HEK293 (cell line): ENCODE results near the gene TBL1X.

Experiments used
- CTCF ChIA-PET: fragments of 350-600 bp; formaldehyde crosslinking; extraction: SDS; loops from one replicate; lab custom pipeline; 2021; ENCODE audit warnings: antibody characterized with exemption; lab: Yijun Ruan, JAX
- POLR2A ChIA-PET: fragments of 300-600 bp; formaldehyde crosslinking; extraction: SDS; loops from one replicate; lab custom pipeline; 2020; ENCODE audit warnings: antibody characterized with exemption, inconsistent platforms; lab: Yijun Ruan, JAX
- H3K27ac ChIP-seq: fragments of 200-500 bp; sonication (Bioruptor generic); 2 replicates; pipeline ENCODE4 v1.5.1; 2014; ENCODE audit warnings: low read depth, low read length, control low read depth, inconsistent platforms; ENCODE audit errors: extremely low read depth
- H3K36me3 ChIP-seq, 2 experiments: fragments of 200-500 bp in 1 of 2; sonication (Bioruptor generic) in 1 of 2; 1 replicate in 1 of 2; 2 replicates in 1 of 2; pipeline ENCODE4 v1.5.1; 2014 to 2017; ENCODE audit warnings: inconsistent platforms in 2 of 2, low read length in 2 of 2; ENCODE audit not compliant: control insufficient read depth in 2 of 2, insufficient read depth in 1 of 2
- H3K4me1 ChIP-seq: fragments of 200-500 bp; sonication (Bioruptor generic); 2 replicates; pipeline ENCODE4 v1.5.1; 2014; ENCODE audit warnings: mild to moderate bottlenecking, low read length, inconsistent platforms; ENCODE audit not compliant: control insufficient read depth, insufficient read depth
- H3K4me3 ChIP-seq: 2 replicates; pipeline ENCODE4 v1.5.1; 2011; ENCODE audit warnings: low read depth, mild to moderate bottlenecking, control low read depth, low read length, moderate library complexity
- H3K9me3 ChIP-seq: fragments of 200-500 bp; sonication (Bioruptor generic); 2 replicates; pipeline ENCODE4 v1.5.1; 2014; ENCODE audit warnings: low read depth, low read length, inconsistent platforms; ENCODE audit not compliant: control insufficient read depth, insufficient read depth
- ELK4 ChIP-seq: IDR thresholded peaks from 2 replicates; pipeline ENCODE4 v1.6.1; 2011; ENCODE audit warnings: mild to moderate bottlenecking, low read depth, low read length, borderline replicate concordance
- GLI2 ChIP-seq: fragments of 450-650 bp; formaldehyde crosslinking; IDR thresholded peaks from 2 replicates; pipeline ENCODE4; 2017; ENCODE audit warnings: missing biosample characterization, missing genetic modification characterization, low read depth, borderline replicate concordance
- SCRT1 ChIP-seq: fragments of 450-650 bp; formaldehyde crosslinking; IDR thresholded peaks from 2 replicates; pipeline ENCODE4 v1.5.1; 2016; ENCODE audit warnings: missing biosample characterization, missing genetic modification characterization, borderline replicate concordance
- TCF7L2 ChIP-seq: IDR thresholded peaks from 2 replicates; pipeline ENCODE4 v1.6.1; 2011; ENCODE audit warnings: low read depth, mild to moderate bottlenecking, inconsistent platforms, low read length, moderate library complexity, borderline replicate concordance
- TSHZ1 ChIP-seq: fragments of 450-650 bp; formaldehyde crosslinking; IDR thresholded peaks from 2 replicates; pipeline ENCODE4 v1.5.1; 2016; ENCODE audit warnings: missing biosample characterization, missing genetic modification characterization, borderline replicate concordance
- ZBTB17 ChIP-seq: fragments of 450-650 bp; formaldehyde crosslinking; IDR thresholded peaks from 2 replicates; pipeline ENCODE4 v1.5.1; 2016; ENCODE audit warnings: missing biosample characterization, missing genetic modification characterization
- ZBTB21 ChIP-seq: fragments of 450-650 bp; formaldehyde crosslinking; IDR thresholded peaks from 2 replicates; pipeline ENCODE4 v1.5.1; 2017; ENCODE audit warnings: missing biosample characterization, missing genetic modification characterization
- ZBTB49 ChIP-seq: fragments of 450-650 bp; formaldehyde crosslinking; IDR thresholded peaks from 2 replicates; pipeline ENCODE4 v1.5.1; 2016; ENCODE audit warnings: missing biosample characterization, missing genetic modification characterization, low read depth
- ZNF138 ChIP-seq: fragments of 450-650 bp; formaldehyde crosslinking; IDR thresholded peaks from 2 replicates; pipeline ENCODE4 v1.5.1; 2016; ENCODE audit warnings: missing biosample characterization, missing genetic modification characterization, borderline replicate concordance
- ZNF214 ChIP-seq: fragments of 450-650 bp; formaldehyde crosslinking; IDR thresholded peaks from 2 replicates; pipeline ENCODE4 v1.5.1; 2017; ENCODE audit warnings: missing biosample characterization, mild to moderate bottlenecking, missing genetic modification characterization, borderline replicate concordance
- ZNF221 ChIP-seq: fragments of 450-650 bp; formaldehyde crosslinking; IDR thresholded peaks from 2 replicates; pipeline ENCODE4 v1.5.1; 2017; ENCODE audit warnings: missing biosample characterization, missing genetic modification characterization, borderline replicate concordance
- ZNF266 ChIP-seq: fragments of 450-650 bp; formaldehyde crosslinking; IDR thresholded peaks from 2 replicates; pipeline ENCODE4 v1.5.1; 2016; ENCODE audit warnings: missing biosample characterization, missing genetic modification characterization, low read depth
- ZNF280D ChIP-seq: fragments of 450-650 bp; formaldehyde crosslinking; IDR thresholded peaks from 2 replicates; pipeline ENCODE4 v1.5.1; 2016; ENCODE audit warnings: missing biosample characterization, missing genetic modification characterization
- ZNF302 ChIP-seq: fragments of 450-650 bp; formaldehyde crosslinking; IDR thresholded peaks from 2 replicates; pipeline ENCODE4 v1.5.1; 2016; ENCODE audit warnings: missing biosample characterization, missing genetic modification characterization, low read depth
- ZNF423 ChIP-seq: fragments of 450-650 bp; formaldehyde crosslinking; IDR thresholded peaks from 2 replicates; pipeline ENCODE4 v1.5.1; 2016; ENCODE audit warnings: missing biosample characterization, missing genetic modification characterization
- ZNF580 ChIP-seq: fragments of 450-650 bp; formaldehyde crosslinking; IDR thresholded peaks from 2 replicates; pipeline ENCODE4 v1.5.1; 2016; ENCODE audit warnings: missing biosample characterization, missing genetic modification characterization
- ZNF623 ChIP-seq: fragments of 450-650 bp; formaldehyde crosslinking; IDR thresholded peaks from 2 replicates; pipeline ENCODE4 v1.5.1; 2016; ENCODE audit warnings: missing biosample characterization, missing genetic modification characterization
- ZNF677 ChIP-seq: fragments of 450-650 bp; IDR thresholded peaks from 2 replicates; pipeline ENCODE4 v1.5.0; 2018; ENCODE audit warnings: missing biosample characterization, mild to moderate bottlenecking, missing genetic modification characterization, moderate library complexity
- ZNF707 ChIP-seq: fragments of 450-650 bp; formaldehyde crosslinking; IDR thresholded peaks from 2 replicates; pipeline ENCODE4 v1.5.1; 2016; ENCODE audit warnings: missing biosample characterization, missing genetic modification characterization
- ZNF76 ChIP-seq: fragments of 450-650 bp; formaldehyde crosslinking; IDR thresholded peaks from 2 replicates; pipeline ENCODE4; 2016; ENCODE audit warnings: low read depth, missing biosample characterization, missing genetic modification characterization, borderline replicate concordance

TBL1X gene

GRCh38 chrX:9522378-9523155 is 57.7 kb downstream of the TBL1X start:
- Histone ChIP-seq H3K9me3 (no peaks in the 10 kb centered on the region), H3K4me1 (no peaks in the 10 kb centered on the region), H3K27ac (no peak overlapping the region), H3K4me3 (no peak overlapping the region), H3K36me3 (no peaks in the 10 kb centered on the region)
- no peak for TF ChIP-seq ZNF677 (tag by site-specific recombination)
- TF ChIP-seq SCRT1 (tag by site-specific recombination) = no peak
- no peak for TF ChIP-seq ZBTB49 (tag by site-specific recombination)
- no peak for TF ChIP-seq ZNF280D
- no peak for TF ChIP-seq ZNF76 (tag by site-specific recombination)
- no peak for TF ChIP-seq ZBTB21 (tag by site-specific recombination)
- TF ChIP-seq ZNF707 (tag by site-specific recombination) = no peak
- no peak for TF ChIP-seq TSHZ1 (tag by site-specific recombination)
- TF ChIP-seq ZNF302 (tag by site-specific recombination) = no peak
- TF ChIP-seq ELK4 = no peak
- no peak for TF ChIP-seq ZBTB17 (tag by site-specific recombination)
- TF ChIP-seq TCF7L2 = no peak
- no peak for TF ChIP-seq ZNF423
- no peak for TF ChIP-seq ZNF266 (tag by site-specific recombination)
- no peak for TF ChIP-seq ZNF580
- no peak for TF ChIP-seq ZNF138 (tag by site-specific recombination)
- no peak for TF ChIP-seq ZNF214
- no peak for TF ChIP-seq GLI2 (tag by site-specific recombination)
- no peak for TF ChIP-seq ZNF623 (tag by site-specific recombination)
- TF ChIP-seq ZNF221 (tag by site-specific recombination) = no peak
- CTCF ChIA-PET = no interaction called here
- POLR2A ChIA-PET = no interaction called here
